ENCODE results near the gene NLGN1. TPM values are rescaled to one million over a fixed set of nuclear protein-coding genes. Genes with fewer than 3 reads are reported as not detected.

The NLGN1 gene
- total RNA-seq, 4 donors from 2014 or later, result 21.6 to 50.7 (median 30.4) TPM

- H3K27ac ChIP-seq, result no peak overlapping the region
- H3K36me3 ChIP-seq, result no peaks in the 10 kb centered on the region
- H3K4me3 ChIP-seq, result no peak overlapping the region
- no peaks in the 10 kb centered on the region for H3K27me3 ChIP-seq
- TF ChIP-seq POLR2A (IDR thresholded peaks at IDR 0.05) (no peak), EP300 (IDR thresholded peaks at IDR 0.05) (no peak)
- TF ChIP-seq, protein P1, sequence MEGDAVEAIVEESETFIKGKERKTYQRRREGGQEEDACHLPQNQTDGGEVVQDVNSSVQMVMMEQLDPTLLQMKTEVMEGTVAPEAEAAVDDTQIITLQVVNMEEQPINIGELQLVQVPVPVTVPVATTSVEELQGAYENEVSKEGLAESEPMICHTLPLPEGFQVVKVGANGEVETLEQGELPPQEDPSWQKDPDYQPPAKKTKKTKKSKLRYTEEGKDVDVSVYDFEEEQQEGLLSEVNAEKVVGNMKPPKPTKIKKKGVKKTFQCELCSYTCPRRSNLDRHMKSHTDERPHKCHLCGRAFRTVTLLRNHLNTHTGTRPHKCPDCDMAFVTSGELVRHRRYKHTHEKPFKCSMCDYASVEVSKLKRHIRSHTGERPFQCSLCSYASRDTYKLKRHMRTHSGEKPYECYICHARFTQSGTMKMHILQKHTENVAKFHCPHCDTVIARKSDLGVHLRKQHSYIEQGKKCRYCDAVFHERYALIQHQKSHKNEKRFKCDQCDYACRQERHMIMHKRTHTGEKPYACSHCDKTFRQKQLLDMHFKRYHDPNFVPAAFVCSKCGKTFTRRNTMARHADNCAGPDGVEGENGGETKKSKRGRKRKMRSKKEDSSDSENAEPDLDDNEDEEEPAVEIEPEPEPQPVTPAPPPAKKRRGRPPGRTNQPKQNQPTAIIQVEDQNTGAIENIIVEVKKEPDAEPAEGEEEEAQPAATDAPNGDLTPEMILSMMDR (IDR thresholded peaks at IDR 0.05), result no peak
- H3K9me3 ChIP-seq, result no peaks in the 10 kb centered on the region
- H3K4me1 ChIP-seq, result no peaks in the 10 kb centered on the region
- DNase-seq (ENCODE audit: low spot score in 2 of 2), result no peak
Measured at GRCh38 chr3:173986861-173987410, 589.4 kb downstream of the NLGN1 start.

DNA sequence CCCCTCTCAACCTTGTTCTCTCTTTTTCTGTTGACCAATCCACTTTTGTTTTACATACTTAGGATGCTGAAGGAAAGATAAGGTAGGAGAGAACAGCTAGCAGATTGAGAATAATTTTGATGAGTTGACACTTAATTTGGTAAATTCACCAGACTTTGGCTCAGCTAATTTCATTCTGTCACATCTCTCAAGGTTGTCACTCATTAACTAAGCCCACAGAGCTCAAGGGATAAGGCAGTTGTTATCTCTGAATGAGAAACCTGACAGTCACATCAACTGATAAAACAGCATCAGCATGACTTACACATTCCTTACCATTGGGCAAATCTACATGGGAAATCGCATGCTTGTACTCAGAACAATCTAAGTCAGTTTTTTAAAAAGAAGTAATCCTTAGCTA is 591.4 kb downstream of the NLGN1 start:
- Histone ChIP-seq H3K9me3 (no peaks in the 10 kb centered on the region), H3K4me1 (peaks cover 0 to 4% (median 0%) of the 10 kb centered on the region in 4 donors), H3K27me3 (no peaks in the 10 kb centered on the region), H3K36me3 (no peaks in the 10 kb centered on the region), H3K4me3 (no peak overlapping the region), H3K27ac (no peak overlapping the region)
- DNase-seq (ENCODE audit: low spot score in 2 of 2), result no peak
- WGBS, 2 donors, result 77 to 78% methylated on average over 1 of the region's 1 CpG
- no peak for TF ChIP-seq POLR2A (IDR thresholded peaks at IDR 0.05)

GRCh38 chr3:173992416-173992815 is 594.9 kb downstream of the NLGN1 start:
- Histone ChIP-seq H3K4me3 (no peak overlapping the region), H3K9me3 (no peaks in the 10 kb centered on the region), H3K4me1 (peaks cover 0 to 4% (median 0%) of the 10 kb centered on the region in 4 donors), H3K36me3 (no peaks in the 10 kb centered on the region), H3K27ac (no peak overlapping the region), H3K27me3 (no peaks in the 10 kb centered on the region)
- DNase-seq (ENCODE audit: low spot score in 2 of 2), result no peak
- TF ChIP-seq POLR2A (IDR thresholded peaks at IDR 0.05) (no peak), EP300 (IDR thresholded peaks at IDR 0.05) (no peak)
- TF ChIP-seq, protein P1 (IDR thresholded peaks at IDR 0.05), result no peak

- no peak for DNase-seq (ENCODE audit: low spot score in 2 of 2)
- no peaks in the 10 kb centered on the region for H3K9me3 ChIP-seq
- TF ChIP-seq POLR2A (IDR thresholded peaks at IDR 0.05) (no peak), EP300 (IDR thresholded peaks at IDR 0.05) (no peak)
- H3K4me1 ChIP-seq, result peaks cover 0 to 4% (median 0%) of the 10 kb centered on the region in 4 donors
- H3K36me3 ChIP-seq, result no peaks in the 10 kb centered on the region
- H3K27me3 ChIP-seq, result no peaks in the 10 kb centered on the region
- H3K27ac ChIP-seq, result no peak overlapping the region
- H3K4me3 ChIP-seq, result no peak overlapping the region
- WGBS, 2 donors, result 48 to 56% methylated on average over 1 of the region's 1 CpG
Measured at GRCh38 chr3:173993299-173993698, 595.8 kb downstream of the NLGN1 start.

DNA sequence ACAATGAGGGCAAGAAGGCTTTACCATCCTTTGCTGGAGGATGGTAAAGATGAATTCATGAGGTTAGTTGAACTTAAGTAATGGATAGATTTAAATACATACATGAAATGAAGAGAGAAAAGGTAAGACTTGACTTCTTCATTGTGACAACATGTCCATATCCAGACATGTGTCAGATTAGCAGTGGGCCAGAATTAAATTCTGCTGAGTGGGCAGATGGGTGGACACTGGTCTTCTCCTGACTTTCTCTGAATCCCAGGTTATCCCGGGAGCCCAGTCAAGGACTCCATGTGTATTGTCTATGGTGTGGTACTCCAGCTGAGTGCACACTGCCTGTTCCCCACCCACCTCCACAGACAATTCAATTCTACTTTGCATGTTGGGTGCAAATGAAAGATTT is 603.1 kb downstream of the NLGN1 start:
- DNase-seq (ENCODE audit: low spot score in 2 of 2), result no peak
- Histone ChIP-seq H3K27ac (no peak overlapping the region), H3K4me3 (no peak overlapping the region), H3K9me3 (no peaks in the 10 kb centered on the region), H3K27me3 (no peaks in the 10 kb centered on the region), H3K4me1 (no peaks in the 10 kb centered on the region), H3K36me3 (no peaks in the 10 kb centered on the region)
- 95% methylated on average over 1 of the region's 1 CpG for WGBS, 2 donors
- no peak for TF ChIP-seq POLR2A (IDR thresholded peaks at IDR 0.05)
- TF ChIP-seq, protein P1 (IDR thresholded peaks at IDR 0.05), result no peak
- TF ChIP-seq EP300 (IDR thresholded peaks at IDR 0.05), result no peak

- no peaks in the 10 kb centered on the region for H3K36me3 ChIP-seq
- 33 to 65% methylated on average over 1 of the region's 1 CpG for WGBS, 2 donors
- no peak for DNase-seq (ENCODE audit: low spot score in 2 of 2)
- no peaks in the 10 kb centered on the region for H3K4me1 ChIP-seq
- no peak overlapping the region for H3K4me3 ChIP-seq
- H3K27me3 ChIP-seq, result no peaks in the 10 kb centered on the region
- H3K9me3 ChIP-seq, result no peaks in the 10 kb centered on the region
- H3K27ac ChIP-seq, result no peak overlapping the region
- TF ChIP-seq EP300 (IDR thresholded peaks at IDR 0.05) (no peak), POLR2A (IDR thresholded peaks at IDR 0.05) (no peak)
- TF ChIP-seq, protein P1 (IDR thresholded peaks at IDR 0.05), result no peak
Measured at GRCh38 chr3:174002543-174002942, 605.0 kb downstream of the NLGN1 start.
